MCF 10A (cell line): Measurements from ENCODE around the gene HMGN1. TPM values are rescaled to one million over a fixed set of nuclear protein-coding genes. Genes with fewer than 3 reads are reported as not detected.
A peak's percentile ranks its signal among the peaks of the same experiment; 100 is the strongest.

Experiments
- Bru-seq: library from RNA; stranded (reverse); fragments of 400-500 nt; gene quantifications from one replicate; lab custom pipeline; 2021; lab: Mats Ljungman, UMichigan
- BruChase-seq, 2 experiments: library from RNA; stranded (reverse); fragments of 400-500 nt; gene quantifications; one replicate each; lab custom pipeline; 2021; lab: Mats Ljungman, UMichigan
- BruUV-seq: library from RNA; stranded (reverse); fragments of 400-500 nt; replicated peaks from 2 replicates; lab custom pipeline; 2021; lab: Mats Ljungman, UMichigan
- CTCF ChIA-PET: fragments of 300-600 bp; sonication (Branson Sonifier 250); formaldehyde crosslinking; extraction: SDS; loops from one replicate; lab custom pipeline; 2021; ENCODE audit warnings: antibody characterized with exemption, inconsistent platforms; lab: Yijun Ruan, JAX
- POLR2A ChIA-PET: fragments of 300-600, 350-650 bp; sonication (Branson Sonifier 250); formaldehyde crosslinking; extraction: SDS; loops from one replicate; lab custom pipeline; 2020; ENCODE audit warnings: antibody characterized with exemption, inconsistent platforms; lab: Yijun Ruan, JAX
- DNase-seq: peaks from one replicate; pipeline ENCODE4 v3.0.0-alpha.2; 2018; ENCODE audit not compliant: unreplicated experiment
- H3K27ac Mint-ChIP-seq: one replicate; pipeline ENCODE4 v1.8.0; 2022; ENCODE audit warnings: mild to moderate bottlenecking, low read depth, mixed read lengths; ENCODE audit not compliant: unreplicated experiment
- H3K27me3 Mint-ChIP-seq: one replicate; pipeline ENCODE4 v1.8.0; 2022; ENCODE audit warnings: mixed read lengths; ENCODE audit not compliant: insufficient read depth, unreplicated experiment
- H3K36me3 Mint-ChIP-seq: one replicate; pipeline ENCODE4 v1.8.0; 2022; ENCODE audit warnings: mild to moderate bottlenecking, moderate library complexity, mixed read lengths; ENCODE audit not compliant: insufficient read depth, unreplicated experiment
- H3K4me1 Mint-ChIP-seq: one replicate; pipeline ENCODE4 v1.8.0; 2022; ENCODE audit warnings: mixed read lengths; ENCODE audit not compliant: insufficient read depth, unreplicated experiment
- H3K4me3 Mint-ChIP-seq: one replicate; pipeline ENCODE4 v1.8.0; 2022; ENCODE audit warnings: mild to moderate bottlenecking, moderate library complexity, mixed read lengths; ENCODE audit not compliant: unreplicated experiment
- H3K9me3 Mint-ChIP-seq: one replicate; pipeline ENCODE4 v1.8.0; 2022; ENCODE audit warnings: mixed read lengths; ENCODE audit not compliant: unreplicated experiment
- intact Hi-C: fragments of 100-400 bp; cut with micrococcal nuclease; formaldehyde crosslinking; loops from 2 replicates; pipeline ENCODE4 v1.14.1; 2022
- long read RNA-seq: library from polyadenylated mRNA; stranded (forward); transcript quantifications from one replicate; pipeline ENCODE4 v2.0.0, GENCODE V29; 2022
- total RNA-seq: library from RNA; stranded (reverse); gene quantifications from 2 replicates; pipeline ENCODE4 v1.2.3, GENCODE V29; 2022
- TF ChIP-seq, protein P1 (sequence below): fragments of 200-600 bp; IDR thresholded peaks from one replicate; pipeline ENCODE4 v1.8.0; 2022; ENCODE audit warnings: antibody characterized with exemption, mild to moderate bottlenecking; ENCODE audit not compliant: unreplicated experiment

The HMGN1 gene, protein sequence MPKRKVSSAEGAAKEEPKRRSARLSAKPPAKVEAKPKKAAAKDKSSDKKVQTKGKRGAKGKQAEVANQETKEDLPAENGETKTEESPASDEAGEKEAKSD
- total RNA-seq, result 360 TPM in 2 replicates
- percentile 98 among the genes with signal in this experiment for Bru-seq, nascent RNA
- percentile 99 among the genes with signal in this experiment for BruChase-seq, experiment 1, labeled RNA remaining after a 6-hour chase
- BruChase-seq, experiment 2, labeled RNA remaining after a 2-hour chase, result percentile 99 among the genes with signal in this experiment
- long read RNA-seq, full-length matches to known transcripts, result 594 of 694 reads
- long read RNA-seq, partial matches to known transcripts, result 24 of 694 reads
- long read RNA-seq, other reads (novel, unspliced or antisense), result 76 of 694 reads

DNA sequence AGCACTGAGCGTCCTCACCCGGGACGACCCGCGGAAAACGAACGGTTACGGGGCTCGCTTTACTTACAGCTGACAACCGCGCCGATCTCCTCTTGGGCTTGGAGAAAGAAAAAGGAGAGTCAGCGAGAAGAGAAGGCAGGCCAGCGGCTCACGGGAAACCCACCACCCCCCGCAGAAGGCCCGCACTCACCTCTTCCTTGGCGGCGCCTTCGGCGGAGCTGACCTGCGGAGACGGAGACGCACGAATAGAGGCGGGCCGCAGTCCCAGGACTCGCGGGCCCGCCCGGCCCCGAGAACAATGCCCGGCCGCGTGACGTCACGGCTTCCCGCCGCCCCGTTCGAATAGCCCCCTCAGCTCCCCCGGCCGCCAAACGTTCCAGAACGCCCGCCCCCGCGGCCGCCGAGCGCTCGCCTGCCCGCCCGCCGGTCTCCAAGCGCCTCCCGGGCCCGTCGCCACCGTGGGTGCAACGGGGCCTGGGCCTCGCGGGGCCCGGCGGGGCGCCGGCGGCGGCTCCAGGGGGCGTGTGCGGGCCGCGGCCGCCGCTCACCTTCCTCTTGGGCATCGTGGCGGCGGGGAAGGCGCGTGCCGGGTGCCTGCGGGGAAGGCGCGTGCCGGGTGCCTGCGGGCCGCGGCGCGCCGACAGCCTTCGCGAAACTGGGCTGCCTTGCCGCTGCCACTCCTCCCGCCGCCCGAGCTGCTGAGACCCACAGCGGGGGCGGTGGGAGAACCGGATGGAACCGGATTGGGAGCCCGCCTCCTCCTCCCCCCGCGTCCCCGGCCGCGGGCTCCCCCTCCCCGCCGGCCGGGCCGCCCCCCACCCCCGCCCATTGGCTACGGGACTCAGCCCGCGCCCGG is at the start of gene HMGN1:
TSS of gene HMGN1 (minus strand) at position 734 of the 856 bp plus-strand sequence. CDS start at position 563, 171 bp downstream.
- Mint-ChIP-seq H3K36me3 (peaks cover 49% of the 10 kb centered on the region), H3K4me3 (peak within 1 kb of the TSS; percentile 89), H3K4me1 (peaks cover 34% of the 10 kb centered on the region), H3K27ac (peak within 1 kb of the TSS; percentile 79), H3K9me3 (no peaks in the 10 kb centered on the region), H3K27me3 (no peaks in the 10 kb centered on the region)
- intact Hi-C loops, result loop anchor here (1.0 to 2.0 kb wide), 3 partner anchors 32 to 40 kb away; a partner anchor contains a TSS
- peak; percentile 91 for DNase-seq
- POLR2A ChIA-PET, result interaction anchor here (0.8 to 6.8 kb wide), 19 partner anchors 10 to 165 kb away, joined by 3 to 226 read pairs (median 6); partner anchors contain the start of genes BRWD1 and PSMG1
- CTCF ChIA-PET, result interaction anchor here (0.7 kb wide), 1 partner anchor 1281 kb away, joined by 4 read pairs; no protein-coding TSS in a partner anchor
- TF ChIP-seq, protein P1, sequence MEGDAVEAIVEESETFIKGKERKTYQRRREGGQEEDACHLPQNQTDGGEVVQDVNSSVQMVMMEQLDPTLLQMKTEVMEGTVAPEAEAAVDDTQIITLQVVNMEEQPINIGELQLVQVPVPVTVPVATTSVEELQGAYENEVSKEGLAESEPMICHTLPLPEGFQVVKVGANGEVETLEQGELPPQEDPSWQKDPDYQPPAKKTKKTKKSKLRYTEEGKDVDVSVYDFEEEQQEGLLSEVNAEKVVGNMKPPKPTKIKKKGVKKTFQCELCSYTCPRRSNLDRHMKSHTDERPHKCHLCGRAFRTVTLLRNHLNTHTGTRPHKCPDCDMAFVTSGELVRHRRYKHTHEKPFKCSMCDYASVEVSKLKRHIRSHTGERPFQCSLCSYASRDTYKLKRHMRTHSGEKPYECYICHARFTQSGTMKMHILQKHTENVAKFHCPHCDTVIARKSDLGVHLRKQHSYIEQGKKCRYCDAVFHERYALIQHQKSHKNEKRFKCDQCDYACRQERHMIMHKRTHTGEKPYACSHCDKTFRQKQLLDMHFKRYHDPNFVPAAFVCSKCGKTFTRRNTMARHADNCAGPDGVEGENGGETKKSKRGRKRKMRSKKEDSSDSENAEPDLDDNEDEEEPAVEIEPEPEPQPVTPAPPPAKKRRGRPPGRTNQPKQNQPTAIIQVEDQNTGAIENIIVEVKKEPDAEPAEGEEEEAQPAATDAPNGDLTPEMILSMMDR, result no peak
- no TSS peak for BruUV-seq

DNA sequence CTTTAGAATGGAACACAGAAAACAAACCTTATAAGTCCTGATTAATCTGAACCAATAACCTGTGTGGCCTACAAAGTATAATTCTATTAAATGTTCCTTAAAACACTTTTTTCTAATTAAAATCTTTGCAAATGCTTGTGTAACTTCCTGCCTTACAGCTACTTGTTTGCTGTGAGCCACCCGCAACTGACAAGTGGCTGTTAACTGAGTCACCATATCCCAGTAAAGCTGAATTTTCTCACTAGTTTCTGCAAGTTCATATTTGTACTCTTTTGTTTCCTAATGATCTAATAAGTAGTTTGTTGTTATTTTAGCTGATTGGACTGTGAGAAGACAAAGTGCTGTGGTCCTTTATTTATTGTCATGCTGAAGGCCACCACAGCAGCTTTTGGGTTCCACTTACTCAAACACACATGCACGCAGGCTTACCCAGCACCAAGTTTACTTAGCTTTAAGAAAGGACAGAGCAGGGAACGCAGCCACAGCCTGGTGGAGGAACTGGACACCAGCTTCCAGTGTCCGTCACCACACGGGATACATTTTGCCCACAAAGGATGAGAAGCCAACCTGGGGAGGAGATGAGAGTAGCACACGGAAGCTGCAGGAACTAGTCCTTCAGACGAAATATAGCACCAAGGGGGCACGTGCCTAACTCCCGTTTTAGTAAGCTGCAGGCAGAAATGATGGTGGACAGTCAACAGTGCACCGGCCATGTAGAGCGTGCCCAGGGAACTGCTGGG is 48.9 kb upstream of the HMGN1 start:
- intact Hi-C loops, result no loop called here
- H3K4me3 Mint-ChIP-seq, result no peak overlapping the region
- no peaks in the 10 kb centered on the region for H3K4me1 Mint-ChIP-seq
- H3K9me3 Mint-ChIP-seq, result no peaks in the 10 kb centered on the region
- DNase-seq, result no peak
- H3K36me3 Mint-ChIP-seq, result peaks cover 42% of the 10 kb centered on the region
- TF ChIP-seq, protein P1, result no peak
- no TSS peak for BruUV-seq
- CTCF ChIA-PET, result interaction anchor here (1.0 to 2.3 kb wide), 2 partner anchors 8 to 43 kb away, joined by 3 to 11 read pairs; no protein-coding TSS in a partner anchor
- POLR2A ChIA-PET, result no interaction called here
- H3K27me3 Mint-ChIP-seq, result no peaks in the 10 kb centered on the region
- no peak overlapping the region for H3K27ac Mint-ChIP-seq

DNA sequence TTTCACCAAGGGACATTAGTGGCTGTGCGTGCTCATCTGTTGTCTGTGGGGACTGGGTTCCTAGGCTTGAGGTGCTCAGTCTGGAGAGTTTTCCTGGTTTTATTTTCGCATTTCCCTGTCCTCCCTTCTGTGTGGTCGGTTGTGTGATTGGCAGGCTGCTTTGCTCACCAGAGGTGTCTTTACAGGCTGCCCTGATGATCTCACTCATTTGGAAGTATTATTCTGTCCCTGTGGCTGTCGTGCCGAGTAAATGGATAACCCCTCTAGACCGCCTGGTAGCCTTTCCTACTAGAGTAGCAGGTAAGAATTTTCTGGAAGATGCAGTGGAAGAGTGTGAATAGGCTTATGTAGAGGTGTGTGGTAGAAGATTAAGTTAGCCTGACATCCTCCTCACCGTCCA is 44.1 kb upstream of the HMGN1 start:
- CTCF ChIA-PET, result interaction anchor here (1.9 kb wide), 1 partner anchor 48 kb away, joined by 12 read pairs; no protein-coding TSS in a partner anchor

More for the DNA sequence above, 44.1 kb upstream of the HMGN1 start:
- POLR2A ChIA-PET, result no interaction called here
- intact Hi-C loops, result no loop called here
- no TSS peak for BruUV-seq
- H3K27me3 Mint-ChIP-seq, result no peaks in the 10 kb centered on the region
- no peak overlapping the region for H3K4me3 Mint-ChIP-seq
- TF ChIP-seq, protein P1, result no peak
- peaks cover 10% of the 10 kb centered on the region for H3K4me1 Mint-ChIP-seq
- peaks cover 63% of the 10 kb centered on the region for H3K36me3 Mint-ChIP-seq
- no peaks in the 10 kb centered on the region for H3K9me3 Mint-ChIP-seq
- DNase-seq, result no peak
- H3K27ac Mint-ChIP-seq, result no peak overlapping the region
